Mononuclear cell (primary cell): ENCODE measurements around the gene EFNA5. TPM values are rescaled to one million over a fixed set of nuclear protein-coding genes. Genes with fewer than 3 reads are reported as not detected.

Experiments
- H3K27me3 ChIP-seq: 2 replicates; pipeline ENCODE4 v1.6.0; 2011; ENCODE audit warnings: low read length, control low read depth; ENCODE audit not compliant: insufficient read depth
- H3K4me1 ChIP-seq: 2 replicates; pipeline ENCODE4 v1.5.1; 2011; ENCODE audit warnings: mild to moderate bottlenecking, low read length, control low read depth; ENCODE audit not compliant: insufficient read depth
- H3K4me3 ChIP-seq: 2 replicates; pipeline ENCODE4 v1.5.1; 2011; ENCODE audit warnings: mild to moderate bottlenecking, low read length, moderate library complexity
- H3K9me3 ChIP-seq: 2 replicates; pipeline ENCODE4 v1.5.1; 2011; ENCODE audit warnings: low read depth, mild to moderate bottlenecking, control low read depth, low read length
- total RNA-seq: library from RNA; depleted of rRNA; stranded (reverse); fragments of >200 nt; gene quantifications from one replicate; pipeline ENCODE4 v1.2.3, GENCODE V29; 2012

Gene EFNA5
- total RNA-seq, 1 donor, result 0.84 TPM

DNA sequence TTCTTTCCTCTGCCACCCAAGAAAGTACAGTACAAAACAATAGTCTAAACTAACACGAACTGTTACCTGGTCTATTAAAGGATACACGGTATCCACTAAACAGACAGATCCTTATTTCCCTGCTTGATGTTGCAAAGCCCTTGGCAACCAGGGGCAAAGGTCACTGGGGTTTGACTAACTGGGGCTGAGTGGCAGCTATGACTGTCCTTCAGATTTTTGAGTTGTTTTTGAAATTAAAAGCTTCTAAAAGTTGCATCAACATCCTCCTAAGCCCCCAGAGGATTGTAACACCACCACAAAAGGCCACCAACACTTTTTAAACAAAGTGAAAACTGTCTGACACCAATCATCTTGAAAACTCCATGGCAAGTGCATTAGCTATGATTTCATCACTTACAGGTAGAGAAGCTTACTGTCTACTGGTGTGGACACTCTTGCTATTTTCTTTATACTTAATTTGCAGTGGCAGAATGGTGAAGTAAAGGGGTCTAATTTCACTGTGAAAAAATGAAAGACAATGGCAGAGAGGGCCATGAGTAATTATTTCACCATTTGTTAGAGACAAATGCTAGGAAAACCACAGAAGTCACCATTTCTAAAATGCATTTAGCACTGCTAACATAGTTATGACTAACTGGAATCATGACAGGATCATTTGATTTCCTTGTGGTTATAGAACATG, 292.4 kb downstream of the EFNA5 start:
- Histone ChIP-seq H3K9me3 (no peaks in the 10 kb centered on the region), H3K4me1 (peaks cover 10% of the 10 kb centered on the region), H3K27me3 (no peaks in the 10 kb centered on the region), H3K4me3 (no peak overlapping the region)

DNA sequence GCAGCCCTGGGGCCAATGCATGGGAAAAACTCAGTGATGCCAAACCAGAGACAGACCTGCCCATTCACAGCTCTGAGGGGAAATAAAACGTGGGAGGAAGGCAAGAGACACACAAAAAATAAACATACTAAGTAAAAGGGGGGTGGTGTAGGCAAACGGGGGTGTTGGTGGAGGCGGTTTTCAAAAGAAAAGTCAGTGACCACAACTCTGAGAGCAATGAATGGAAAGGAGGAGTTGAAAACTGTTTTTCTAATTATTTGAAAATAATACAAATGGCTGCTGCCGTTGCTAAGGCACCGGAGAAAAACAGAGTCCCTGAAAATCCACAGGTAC, 293.5 kb downstream of the EFNA5 start:
- no peaks in the 10 kb centered on the region for H3K9me3 ChIP-seq
- no peaks in the 10 kb centered on the region for H3K27me3 ChIP-seq

DNA sequence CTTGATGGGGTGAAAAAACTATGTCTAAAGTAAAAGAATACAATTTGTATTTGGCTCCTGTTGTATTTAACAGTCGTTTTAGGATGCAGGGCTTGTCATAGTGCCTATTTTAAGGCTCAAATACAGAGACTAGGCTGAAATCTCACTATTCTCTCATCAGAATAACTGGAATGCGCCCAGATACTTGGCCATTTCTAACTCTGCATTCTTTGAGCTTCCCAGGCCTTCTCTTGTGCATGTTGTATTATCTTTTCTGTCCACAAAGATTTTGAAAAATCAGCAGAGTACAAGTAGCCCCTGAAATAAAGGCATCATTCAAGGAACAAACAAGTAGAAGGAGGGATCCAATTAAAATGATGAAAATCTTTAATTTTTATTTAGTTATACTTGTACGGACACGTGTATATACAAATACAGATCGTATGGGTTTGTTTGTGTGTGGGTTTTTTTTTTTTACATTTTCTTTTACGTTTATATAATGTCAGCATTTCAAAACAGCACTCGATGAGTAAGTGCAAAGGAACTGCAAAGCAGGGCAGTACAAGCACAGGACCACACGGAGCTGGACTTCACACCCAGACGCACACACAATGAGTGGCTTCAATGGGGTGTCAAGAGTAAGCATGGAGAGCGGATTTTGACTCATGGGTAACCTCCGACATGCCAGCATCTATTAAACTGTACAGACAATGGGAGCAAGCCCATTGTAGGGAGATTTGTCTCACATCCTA, 294.0 kb downstream of the EFNA5 start:
- Histone ChIP-seq H3K27me3 (no peaks in the 10 kb centered on the region), H3K4me1 (peaks cover 12% of the 10 kb centered on the region), H3K9me3 (no peaks in the 10 kb centered on the region), H3K4me3 (no peak overlapping the region)

More for the DNA sequence above, 293.5 kb downstream of the EFNA5 start:
- Histone ChIP-seq H3K4me3 (no peak overlapping the region), H3K4me1 (peaks cover 12% of the 10 kb centered on the region)

DNA sequence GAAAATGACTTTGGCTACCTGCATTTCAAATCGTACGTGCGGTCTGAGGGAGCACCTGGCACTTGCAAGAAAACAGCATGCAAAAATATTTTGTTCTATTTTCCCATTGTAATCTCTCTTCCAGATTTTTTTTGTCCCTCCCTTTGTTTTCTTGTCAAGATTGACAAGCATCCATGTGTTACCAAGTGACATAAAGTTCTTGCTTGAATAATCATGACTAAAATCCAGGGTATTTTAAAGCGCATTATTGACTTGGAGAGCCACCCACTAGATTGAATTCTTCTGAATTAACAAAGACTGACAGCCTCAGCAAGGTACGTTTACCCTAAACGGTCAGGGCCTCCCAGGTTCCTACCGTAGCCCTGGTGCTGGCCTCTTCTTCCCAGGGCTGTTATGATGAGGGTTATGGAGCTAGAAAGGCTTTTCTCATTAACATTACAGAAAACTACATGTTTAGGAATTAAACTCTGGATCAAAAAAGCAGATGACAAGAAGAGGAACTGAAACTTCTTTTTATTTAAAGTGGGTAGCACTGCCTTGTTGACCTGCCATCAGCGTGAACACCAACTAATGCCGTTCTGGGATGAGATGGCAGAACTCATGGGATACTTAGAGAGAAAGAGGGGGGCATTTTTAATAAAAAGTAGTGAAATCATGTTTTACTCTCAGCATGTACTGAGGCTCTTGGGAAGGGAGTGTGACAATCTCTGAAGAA, 297.0 kb downstream of the EFNA5 start:
- no peak overlapping the region for H3K4me3 ChIP-seq
- H3K4me1 ChIP-seq, result peaks cover 12% of the 10 kb centered on the region
- H3K9me3 ChIP-seq, result no peaks in the 10 kb centered on the region
- H3K27me3 ChIP-seq, result no peaks in the 10 kb centered on the region

DNA sequence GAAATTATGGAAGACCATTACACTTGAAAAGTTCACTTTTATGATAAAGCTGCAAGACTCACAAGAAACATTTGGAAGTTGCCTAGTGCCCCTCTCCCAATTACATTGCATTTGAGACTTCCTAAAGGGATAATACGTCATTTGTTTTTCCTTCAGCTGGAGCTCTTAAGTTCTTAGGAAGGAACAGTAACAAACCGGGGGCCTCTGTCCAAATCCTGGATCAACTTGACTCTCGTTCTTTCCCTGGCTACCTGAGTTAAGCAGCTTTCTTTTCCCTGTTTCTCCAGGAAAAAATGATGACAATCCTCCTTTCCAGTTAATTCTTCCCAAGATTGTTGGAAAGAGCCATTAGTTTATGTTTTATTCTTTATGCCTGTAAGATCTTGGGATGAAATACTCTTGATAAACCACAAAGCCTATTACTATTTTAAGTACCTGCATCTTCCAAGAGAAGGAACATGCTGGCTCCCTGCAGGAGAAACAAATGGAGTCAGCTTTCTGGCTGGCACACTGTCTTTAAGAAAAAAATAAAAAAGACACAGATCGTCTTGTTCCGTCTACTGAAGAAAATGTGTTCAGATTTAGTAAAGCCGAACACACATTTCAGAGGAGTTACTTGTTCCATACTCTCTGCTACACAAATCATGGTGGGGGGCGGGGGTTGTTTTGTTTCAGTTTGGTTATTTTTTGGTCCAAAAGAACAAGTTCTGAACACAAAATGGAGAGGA, 297.9 kb downstream of the EFNA5 start:
- Histone ChIP-seq H3K9me3 (no peaks in the 10 kb centered on the region), H3K27me3 (no peaks in the 10 kb centered on the region)

DNA sequence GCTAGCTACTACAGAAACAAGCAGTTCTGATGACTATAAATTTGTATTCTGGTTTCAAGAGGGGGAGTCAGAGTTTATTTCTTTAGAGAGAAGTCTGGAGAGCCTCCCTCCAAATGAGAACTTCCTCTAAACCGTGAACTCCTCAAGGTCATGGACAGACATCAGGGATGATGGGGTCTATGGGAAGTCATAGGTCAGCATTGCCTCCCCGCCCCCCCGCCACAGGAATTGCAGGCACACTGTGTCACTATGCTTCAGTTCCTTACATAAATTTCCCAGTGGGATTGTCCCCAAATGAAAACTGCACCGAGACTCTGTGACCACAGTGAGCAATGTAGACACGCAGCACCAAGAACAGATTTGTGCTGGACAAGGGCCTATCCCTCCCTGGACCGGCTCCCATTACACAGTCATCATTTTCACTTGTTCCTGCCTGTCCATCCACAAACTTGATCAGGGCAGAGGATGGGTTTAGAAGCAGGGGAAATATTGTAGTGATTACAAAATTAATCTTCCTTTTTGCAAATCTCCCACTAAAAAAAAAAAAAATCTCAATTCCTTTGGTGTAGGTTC, 300.3 kb downstream of the EFNA5 start:
- H3K4me1 ChIP-seq, result peaks cover 19% of the 10 kb centered on the region
- no peaks in the 10 kb centered on the region for H3K27me3 ChIP-seq
- H3K9me3 ChIP-seq, result no peaks in the 10 kb centered on the region

More for the DNA sequence above, 297.9 kb downstream of the EFNA5 start:
- Histone ChIP-seq H3K4me1 (peaks cover 12% of the 10 kb centered on the region), H3K4me3 (no peak overlapping the region)

DNA sequence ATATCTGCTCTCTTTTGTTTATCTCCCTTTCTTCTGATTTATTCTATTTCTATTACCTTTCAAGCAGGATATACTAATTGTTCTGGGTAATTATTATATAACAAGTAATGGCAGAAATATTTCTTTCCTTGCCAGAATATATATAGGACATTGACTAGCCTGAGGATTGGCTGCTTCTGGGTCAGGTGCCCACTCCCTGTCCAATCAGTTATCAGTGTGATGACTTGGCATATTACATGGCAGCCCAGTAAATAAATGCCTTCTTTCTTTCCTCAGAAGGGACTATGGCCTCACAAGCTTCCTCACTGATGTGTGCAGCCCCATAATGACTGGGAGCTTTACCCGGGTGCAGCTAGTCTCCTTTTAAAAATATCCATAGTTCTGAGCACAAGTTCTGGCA, 301.1 kb downstream of the EFNA5 start:
- Histone ChIP-seq H3K9me3 (no peaks in the 10 kb centered on the region), H3K27me3 (no peaks in the 10 kb centered on the region), H3K4me1 (peaks cover 27% of the 10 kb centered on the region), H3K4me3 (no peak overlapping the region)

More for the DNA sequence above, 300.3 kb downstream of the EFNA5 start:
- no peak overlapping the region for H3K4me3 ChIP-seq

DNA sequence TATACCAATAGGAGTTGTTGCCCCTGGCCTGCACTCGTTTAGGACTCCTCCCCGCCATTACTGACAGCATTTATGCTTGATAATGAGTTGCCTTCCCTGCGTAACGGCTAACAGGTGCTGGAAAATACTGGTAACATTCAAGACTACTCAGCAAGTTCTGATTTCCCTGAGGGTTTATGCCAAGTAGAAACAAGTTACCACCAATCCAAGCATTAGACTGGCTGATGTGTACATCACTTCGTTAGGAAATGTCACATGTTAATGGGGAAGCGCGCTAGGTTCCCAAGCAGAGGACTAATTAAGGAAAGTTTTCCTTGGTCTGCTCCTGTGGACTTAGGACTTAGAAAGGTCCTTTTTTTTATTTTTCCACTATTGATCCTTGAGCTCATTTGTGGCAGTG, 302.1 kb downstream of the EFNA5 start:
- peaks cover 29% of the 10 kb centered on the region for H3K4me1 ChIP-seq
- no peaks in the 10 kb centered on the region for H3K9me3 ChIP-seq
- no peak overlapping the region for H3K4me3 ChIP-seq
- no peaks in the 10 kb centered on the region for H3K27me3 ChIP-seq

DNA sequence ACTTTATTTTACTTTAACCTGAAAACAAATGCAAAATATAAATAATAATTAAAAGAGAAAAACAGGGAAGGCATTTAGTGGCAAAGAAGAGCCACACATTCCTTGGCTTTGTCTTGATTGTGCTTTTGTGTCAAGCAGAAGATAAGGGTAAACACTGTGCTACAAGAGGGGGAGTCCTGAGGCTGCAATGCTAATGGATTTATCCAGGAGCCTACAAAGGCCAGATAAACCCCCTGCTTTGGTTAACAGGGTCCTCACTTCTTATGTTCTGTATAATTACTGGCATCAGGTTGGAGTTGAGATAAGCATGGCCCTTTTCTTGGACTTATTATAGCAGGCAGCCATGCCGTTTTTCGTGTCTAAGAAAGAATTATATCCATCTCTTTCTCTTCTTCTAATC, 302.8 kb downstream of the EFNA5 start:
- no peaks in the 10 kb centered on the region for H3K9me3 ChIP-seq
- H3K27me3 ChIP-seq, result no peaks in the 10 kb centered on the region
- H3K4me3 ChIP-seq, result no peak overlapping the region
- H3K4me1 ChIP-seq, result peaks cover 32% of the 10 kb centered on the region

DNA sequence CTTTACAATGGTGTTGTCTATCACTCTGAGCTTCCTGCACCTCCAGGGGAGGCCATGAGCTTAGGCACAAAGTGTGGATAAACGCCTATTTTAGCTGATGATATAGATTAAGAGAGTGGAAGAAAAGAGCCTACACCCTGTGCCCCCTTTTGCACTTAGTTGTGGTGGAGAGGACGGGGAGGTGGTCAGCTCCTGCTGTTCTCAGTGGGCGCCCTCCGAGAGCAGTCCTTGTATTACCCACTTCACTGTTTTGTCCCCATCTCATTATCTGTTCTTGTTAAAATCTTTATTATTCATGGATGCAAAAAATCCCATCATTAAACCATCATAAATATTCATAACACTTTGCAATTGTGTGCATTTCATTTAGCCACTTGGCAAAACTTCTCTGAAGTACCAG, 303.3 kb downstream of the EFNA5 start:
- Histone ChIP-seq H3K4me1 (peaks cover 36% of the 10 kb centered on the region), H3K4me3 (no peak overlapping the region), H3K27me3 (no peaks in the 10 kb centered on the region), H3K9me3 (no peaks in the 10 kb centered on the region)

DNA sequence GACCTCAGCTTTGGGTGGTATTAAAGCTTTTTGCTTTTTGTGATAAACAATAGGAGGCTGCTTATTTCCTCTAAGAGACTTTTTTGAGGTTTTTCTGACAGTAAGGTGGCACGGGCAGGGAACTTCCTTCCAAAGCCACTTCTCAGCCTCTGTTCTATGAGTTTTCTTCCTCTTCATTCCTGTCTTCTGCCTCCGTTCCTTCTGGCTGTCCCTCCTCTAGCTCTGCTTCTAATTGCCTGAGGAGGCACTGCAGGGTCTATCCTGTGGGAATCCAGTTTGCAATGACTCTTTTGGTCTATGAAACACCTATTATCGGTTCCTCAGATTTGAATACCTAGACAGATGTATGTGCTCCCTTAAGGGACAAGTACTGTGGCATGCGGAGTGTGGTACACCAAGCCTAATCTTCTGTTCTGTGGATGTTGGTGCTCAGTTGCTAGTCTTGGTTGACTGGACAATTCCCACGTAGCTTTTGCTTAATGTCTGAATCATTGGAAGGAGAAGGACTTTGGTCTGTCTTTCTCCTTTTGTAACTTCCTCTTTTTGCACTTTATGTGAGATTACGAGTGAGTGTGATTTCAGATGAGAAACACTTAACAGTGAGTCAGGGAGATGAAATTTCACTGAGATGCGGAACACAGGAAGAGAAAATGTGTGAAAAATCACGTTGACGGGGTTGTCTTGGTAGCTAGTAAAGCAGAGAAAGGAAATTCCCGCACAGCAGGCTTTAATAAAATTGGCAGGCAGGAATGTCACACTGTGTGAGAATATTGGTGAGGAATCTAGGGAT, 305.2 kb downstream of the EFNA5 start:
- Histone ChIP-seq H3K4me1 (peaks cover 41% of the 10 kb centered on the region), H3K27me3 (no peaks in the 10 kb centered on the region), H3K4me3 (no peak overlapping the region), H3K9me3 (no peaks in the 10 kb centered on the region)

DNA sequence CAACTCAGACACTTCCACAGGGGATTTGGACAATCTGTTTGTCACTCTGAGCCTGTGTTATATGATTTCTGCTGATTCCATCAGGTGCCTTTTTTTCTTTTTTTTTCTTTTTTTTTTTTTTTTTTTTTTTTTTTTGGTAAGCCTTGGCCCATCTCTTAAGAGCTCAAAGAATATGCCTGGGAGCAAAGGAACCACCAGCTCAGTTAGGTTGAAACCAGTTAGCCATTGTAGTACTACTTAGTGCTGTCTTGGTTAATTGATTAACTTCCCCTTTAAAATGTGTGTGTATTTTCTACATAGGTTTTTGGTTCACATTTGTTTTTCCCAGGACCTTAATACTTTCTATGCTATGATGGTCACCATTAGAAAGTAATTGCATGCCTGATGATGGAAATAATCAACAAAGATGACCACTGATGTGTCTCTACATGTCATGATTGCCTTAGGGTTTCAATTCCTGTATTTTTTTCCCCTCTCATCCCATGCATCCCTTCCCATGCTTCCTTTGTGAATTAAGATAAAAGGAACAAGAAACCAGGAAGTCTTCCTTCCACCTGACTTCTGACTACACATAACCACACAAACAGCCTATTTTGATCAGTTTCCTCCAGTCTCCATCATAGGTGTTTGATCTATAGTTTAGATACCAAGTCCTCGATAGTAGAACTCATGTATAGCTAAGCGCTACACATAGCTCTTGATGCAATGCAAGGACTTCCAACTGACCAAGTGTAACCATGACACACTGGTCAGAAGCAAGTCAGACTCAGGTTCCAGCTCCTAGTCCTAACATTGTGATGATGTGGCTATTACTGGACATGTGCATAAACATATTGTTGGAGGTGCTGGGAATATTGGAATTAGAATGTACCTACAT, 306.1 kb downstream of the EFNA5 start:
- no peaks in the 10 kb centered on the region for H3K9me3 ChIP-seq
- H3K27me3 ChIP-seq, result no peaks in the 10 kb centered on the region
- H3K4me1 ChIP-seq, result peaks cover 47% of the 10 kb centered on the region
- H3K4me3 ChIP-seq, result no peak overlapping the region

DNA sequence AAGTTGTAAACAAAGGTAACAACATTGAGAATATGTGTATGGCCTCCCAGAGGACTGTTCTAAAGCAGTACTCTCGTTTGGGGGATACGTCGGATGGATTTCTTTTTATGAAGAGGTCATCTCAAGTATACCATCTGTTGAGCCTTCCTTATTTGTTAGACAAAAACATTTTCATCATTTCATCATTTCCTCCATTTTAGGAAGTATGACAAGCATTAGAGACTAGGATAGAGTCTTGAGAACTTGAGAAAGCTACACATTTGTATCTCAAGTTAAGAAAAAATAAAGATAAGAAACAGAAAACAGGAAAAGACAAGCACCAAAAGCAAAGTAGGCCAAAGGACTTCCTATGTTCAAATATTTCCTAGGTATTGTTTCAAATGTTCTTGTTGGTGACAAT, 307.0 kb downstream of the EFNA5 start:
- Histone ChIP-seq H3K4me1 (peaks cover 54% of the 10 kb centered on the region), H3K27me3 (no peaks in the 10 kb centered on the region), H3K9me3 (no peaks in the 10 kb centered on the region), H3K4me3 (no peak overlapping the region)
